ENCODE data around the gene TPST2.

TPST2 gene

GRCh38 chr22:26527574-26528465 lies 62.1 kb downstream of the TPST2 start:
- Histone ChIP-seq H3K4me3 (ENCODE audit: low read depth in 1 of 2, low read length in 2 of 2) (no peak overlapping the region), H3K9ac (ENCODE audit: low read depth in 1 of 2, low read length in 2 of 2) (no peak overlapping the region), H3K9me3 (ENCODE audit: control insufficient read depth in 1 of 2, low read length in 2 of 2) (no peaks in the 10 kb centered on the region), H3K27me3 (ENCODE audit: control insufficient read depth in 1 of 2, insufficient read depth in 2 of 2, low read length in 2 of 2) (no peaks in the 10 kb centered on the region), H3K4me1 (ENCODE audit: control insufficient read depth in 1 of 2, insufficient read depth in 2 of 2, low read length in 2 of 2) (peaks cover 6% of the 10 kb centered on the region in 2 donors), H3K27ac (ENCODE audit: low read depth, low read length) (no peak overlapping the region), H3K36me3 (ENCODE audit: control insufficient read depth in 1 of 2, insufficient read depth in 2 of 2, low read length in 2 of 2) (peaks cover 19 to 36% of the 10 kb centered on the region in 2 donors)

GRCh38 chr22:26527167-26527566 lies 62.8 kb downstream of the TPST2 start:
- Histone ChIP-seq H3K27ac (ENCODE audit: low read depth, low read length) (no peak overlapping the region), H3K27me3 (ENCODE audit: control insufficient read depth in 1 of 2, insufficient read depth in 2 of 2, low read length in 2 of 2) (no peaks in the 10 kb centered on the region), H3K4me3 (ENCODE audit: low read depth in 1 of 2, low read length in 2 of 2) (no peak overlapping the region), H3K9me3 (ENCODE audit: control insufficient read depth in 1 of 2, low read length in 2 of 2) (no peaks in the 10 kb centered on the region), H3K4me1 (ENCODE audit: control insufficient read depth in 1 of 2, insufficient read depth in 2 of 2, low read length in 2 of 2) (peaks cover 6% of the 10 kb centered on the region in 2 donors), H3K9ac (ENCODE audit: low read depth in 1 of 2, low read length in 2 of 2) (no peak overlapping the region), H3K36me3 (ENCODE audit: control insufficient read depth in 1 of 2, insufficient read depth in 2 of 2, low read length in 2 of 2) (peaks cover 15 to 30% of the 10 kb centered on the region in 2 donors)

- Histone ChIP-seq H3K9me3 (ENCODE audit: control insufficient read depth in 1 of 2, low read length in 2 of 2) (no peaks in the 10 kb centered on the region), H3K4me1 (ENCODE audit: control insufficient read depth in 1 of 2, insufficient read depth in 2 of 2, low read length in 2 of 2) (peaks cover 6% of the 10 kb centered on the region in 2 donors), H3K27me3 (ENCODE audit: control insufficient read depth in 1 of 2, insufficient read depth in 2 of 2, low read length in 2 of 2) (no peaks in the 10 kb centered on the region), H3K4me3 (ENCODE audit: low read depth in 1 of 2, low read length in 2 of 2) (no peak overlapping the region), H3K9ac (ENCODE audit: low read depth in 1 of 2, low read length in 2 of 2) (no peak overlapping the region), H3K27ac (ENCODE audit: low read depth, low read length) (no peak overlapping the region), H3K36me3 (ENCODE audit: control insufficient read depth in 1 of 2, insufficient read depth in 2 of 2, low read length in 2 of 2) (peaks cover 14 to 29% of the 10 kb centered on the region in 2 donors)
These were observed 63.9 kb downstream of the TPST2 start for GRCh38 chr22:26525946-26526564.

GRCh38 chr22:26524870-26525269 lies 65.1 kb downstream of the TPST2 start:
- Histone ChIP-seq H3K27ac (ENCODE audit: low read depth, low read length) (no peak overlapping the region), H3K4me1 (ENCODE audit: control insufficient read depth in 1 of 2, insufficient read depth in 2 of 2, low read length in 2 of 2) (peaks cover 6% of the 10 kb centered on the region in 2 donors), H3K4me3 (ENCODE audit: low read depth in 1 of 2, low read length in 2 of 2) (no peak overlapping the region), H3K9ac (ENCODE audit: low read depth in 1 of 2, low read length in 2 of 2) (no peak overlapping the region), H3K9me3 (ENCODE audit: control insufficient read depth in 1 of 2, low read length in 2 of 2) (no peaks in the 10 kb centered on the region), H3K27me3 (ENCODE audit: control insufficient read depth in 1 of 2, insufficient read depth in 2 of 2, low read length in 2 of 2) (no peaks in the 10 kb centered on the region), H3K36me3 (ENCODE audit: control insufficient read depth in 1 of 2, insufficient read depth in 2 of 2, low read length in 2 of 2) (peaks cover 8 to 21% of the 10 kb centered on the region in 2 donors)

- H3K9me3 ChIP-seq (ENCODE audit: control insufficient read depth in 1 of 2, low read length in 2 of 2): no peaks in the 10 kb centered on the region
- peaks cover 6% of the 10 kb centered on the region in 2 donors for H3K4me1 ChIP-seq (ENCODE audit: control insufficient read depth in 1 of 2, insufficient read depth in 2 of 2, low read length in 2 of 2)
- no peak overlapping the region for H3K27ac ChIP-seq (ENCODE audit: low read depth, low read length)
- H3K9ac ChIP-seq (ENCODE audit: low read depth in 1 of 2, low read length in 2 of 2): no peak overlapping the region
- H3K4me3 ChIP-seq (ENCODE audit: low read depth in 1 of 2, low read length in 2 of 2): no peak overlapping the region
- peaks cover 3 to 11% of the 10 kb centered on the region in 2 donors for H3K36me3 ChIP-seq (ENCODE audit: control insufficient read depth in 1 of 2, insufficient read depth in 2 of 2, low read length in 2 of 2)
- no peaks in the 10 kb centered on the region for H3K27me3 ChIP-seq (ENCODE audit: control insufficient read depth in 1 of 2, insufficient read depth in 2 of 2, low read length in 2 of 2)
These were observed 67.3 kb downstream of the TPST2 start for GRCh38 chr22:26522592-26522991.

GRCh38 chr22:26522012-26522411 lies 67.9 kb downstream of the TPST2 start:
- peaks cover 6% of the 10 kb centered on the region in 2 donors for H3K4me1 ChIP-seq (ENCODE audit: control insufficient read depth in 1 of 2, insufficient read depth in 2 of 2, low read length in 2 of 2)
- no peaks in the 10 kb centered on the region for H3K27me3 ChIP-seq (ENCODE audit: control insufficient read depth in 1 of 2, insufficient read depth in 2 of 2, low read length in 2 of 2)
- no peak overlapping the region for H3K4me3 ChIP-seq (ENCODE audit: low read depth in 1 of 2, low read length in 2 of 2)
- peaks cover 0 to 5% of the 10 kb centered on the region in 2 donors for H3K36me3 ChIP-seq (ENCODE audit: control insufficient read depth in 1 of 2, insufficient read depth in 2 of 2, low read length in 2 of 2)
- H3K27ac ChIP-seq (ENCODE audit: low read depth, low read length): no peak overlapping the region
- H3K9me3 ChIP-seq (ENCODE audit: control insufficient read depth in 1 of 2, low read length in 2 of 2): no peaks in the 10 kb centered on the region
- no peak overlapping the region for H3K9ac ChIP-seq (ENCODE audit: low read depth in 1 of 2, low read length in 2 of 2)

GRCh38 chr22:26517429-26517828 lies 72.5 kb downstream of the TPST2 start:
- Histone ChIP-seq H3K9ac (ENCODE audit: low read depth in 1 of 2, low read length in 2 of 2) (no peak overlapping the region), H3K27me3 (ENCODE audit: control insufficient read depth in 1 of 2, insufficient read depth in 2 of 2, low read length in 2 of 2) (no peaks in the 10 kb centered on the region), H3K27ac (ENCODE audit: low read depth, low read length) (no peak overlapping the region), H3K4me3 (ENCODE audit: low read depth in 1 of 2, low read length in 2 of 2) (no peak overlapping the region), H3K4me1 (ENCODE audit: control insufficient read depth in 1 of 2, insufficient read depth in 2 of 2, low read length in 2 of 2) (peaks cover 6 to 15% of the 10 kb centered on the region in 2 donors), H3K36me3 (ENCODE audit: control insufficient read depth in 1 of 2, insufficient read depth in 2 of 2, low read length in 2 of 2) (no peaks in the 10 kb centered on the region), H3K9me3 (ENCODE audit: control insufficient read depth in 1 of 2, low read length in 2 of 2) (no peaks in the 10 kb centered on the region)

GRCh38 chr22:26516503-26516902 lies 73.4 kb downstream of the TPST2 start:
- Histone ChIP-seq H3K27ac (ENCODE audit: low read depth, low read length) (no peak overlapping the region), H3K36me3 (ENCODE audit: control insufficient read depth in 1 of 2, insufficient read depth in 2 of 2, low read length in 2 of 2) (no peaks in the 10 kb centered on the region), H3K4me1 (ENCODE audit: control insufficient read depth in 1 of 2, insufficient read depth in 2 of 2, low read length in 2 of 2) (peaks cover 10 to 20% of the 10 kb centered on the region in 2 donors), H3K27me3 (ENCODE audit: control insufficient read depth in 1 of 2, insufficient read depth in 2 of 2, low read length in 2 of 2) (no peaks in the 10 kb centered on the region), H3K9me3 (ENCODE audit: control insufficient read depth in 1 of 2, low read length in 2 of 2) (no peaks in the 10 kb centered on the region), H3K9ac (ENCODE audit: low read depth in 1 of 2, low read length in 2 of 2) (no peak overlapping the region), H3K4me3 (ENCODE audit: low read depth in 1 of 2, low read length in 2 of 2) (no peak overlapping the region)

- Histone ChIP-seq H3K4me3 (ENCODE audit: low read depth in 1 of 2, low read length in 2 of 2) (no peak overlapping the region), H3K9me3 (ENCODE audit: control insufficient read depth in 1 of 2, low read length in 2 of 2) (no peaks in the 10 kb centered on the region), H3K27ac (ENCODE audit: low read depth, low read length) (no peak overlapping the region), H3K9ac (ENCODE audit: low read depth in 1 of 2, low read length in 2 of 2) (no peak overlapping the region), H3K36me3 (ENCODE audit: control insufficient read depth in 1 of 2, insufficient read depth in 2 of 2, low read length in 2 of 2) (no peaks in the 10 kb centered on the region), H3K4me1 (ENCODE audit: control insufficient read depth in 1 of 2, insufficient read depth in 2 of 2, low read length in 2 of 2) (peaks cover 16 to 25% of the 10 kb centered on the region in 2 donors), H3K27me3 (ENCODE audit: control insufficient read depth in 1 of 2, insufficient read depth in 2 of 2, low read length in 2 of 2) (no peaks in the 10 kb centered on the region)
These were observed 74.0 kb downstream of the TPST2 start for GRCh38 chr22:26515931-26516330.

- H3K36me3 ChIP-seq (ENCODE audit: control insufficient read depth in 1 of 2, insufficient read depth in 2 of 2, low read length in 2 of 2): peaks cover 4 to 7% of the 10 kb centered on the region in 2 donors
- no peak overlapping the region for H3K27ac ChIP-seq (ENCODE audit: low read depth, low read length)
- no peaks in the 10 kb centered on the region for H3K9me3 ChIP-seq (ENCODE audit: control insufficient read depth in 1 of 2, low read length in 2 of 2)
- no peak overlapping the region for H3K4me3 ChIP-seq (ENCODE audit: low read depth in 1 of 2, low read length in 2 of 2)
- H3K4me1 ChIP-seq (ENCODE audit: control insufficient read depth in 1 of 2, insufficient read depth in 2 of 2, low read length in 2 of 2): peaks cover 19 to 29% of the 10 kb centered on the region in 2 donors
- H3K9ac ChIP-seq (ENCODE audit: low read depth in 1 of 2, low read length in 2 of 2): no peak overlapping the region
- H3K27me3 ChIP-seq (ENCODE audit: control insufficient read depth in 1 of 2, insufficient read depth in 2 of 2, low read length in 2 of 2): no peaks in the 10 kb centered on the region
These were observed 75.3 kb downstream of the TPST2 start for GRCh38 chr22:26514419-26515161.

All from duodenal mucosa (tissue), 2 donors.